GM21390 (cell line): Measurements from ENCODE around the gene YBEY.
A peak's percentile ranks its signal among the peaks of the same experiment; 100 is the strongest.

Experiments used
- ATAC-seq: cut with Tn5 transposase; IDR thresholded peaks from one replicate; pipeline ENCODE4 v1.9.1; 2021; ENCODE audit not compliant: unreplicated experiment

The YBEY gene

GRCh38 chr21:46264046-46264689 is 22.0 kb upstream of the YBEY start:
- ATAC-seq = no peak

DNA sequence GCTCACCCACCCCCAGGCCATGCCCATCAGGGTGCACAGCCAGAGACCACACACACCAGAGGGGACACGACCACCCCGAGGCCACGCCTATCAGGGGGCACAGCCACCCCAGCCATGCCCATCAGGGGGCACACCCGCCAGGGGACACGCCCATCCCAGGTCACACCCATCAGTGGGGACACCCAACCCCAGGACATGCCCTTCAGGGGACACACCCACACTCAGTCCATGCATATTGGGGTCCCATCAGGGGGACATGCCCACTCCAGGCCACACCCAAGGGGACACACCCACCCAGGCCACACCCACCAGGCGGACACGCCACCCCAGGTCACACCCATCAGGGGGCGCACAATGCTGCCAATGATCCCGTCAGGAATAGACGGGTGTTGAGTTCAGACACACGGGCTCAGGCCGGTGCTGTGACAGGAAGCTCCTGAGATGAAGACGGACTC is 21.4 kb upstream of the YBEY start:
- no peak for ATAC-seq

GRCh38 chr21:46265736-46266525 is 20.2 kb upstream of the YBEY start:
- ATAC-seq = no peak

- ATAC-seq = no peak
These were observed 19.2 kb upstream of the YBEY start for GRCh38 chr21:46266946-46267345.

DNA sequence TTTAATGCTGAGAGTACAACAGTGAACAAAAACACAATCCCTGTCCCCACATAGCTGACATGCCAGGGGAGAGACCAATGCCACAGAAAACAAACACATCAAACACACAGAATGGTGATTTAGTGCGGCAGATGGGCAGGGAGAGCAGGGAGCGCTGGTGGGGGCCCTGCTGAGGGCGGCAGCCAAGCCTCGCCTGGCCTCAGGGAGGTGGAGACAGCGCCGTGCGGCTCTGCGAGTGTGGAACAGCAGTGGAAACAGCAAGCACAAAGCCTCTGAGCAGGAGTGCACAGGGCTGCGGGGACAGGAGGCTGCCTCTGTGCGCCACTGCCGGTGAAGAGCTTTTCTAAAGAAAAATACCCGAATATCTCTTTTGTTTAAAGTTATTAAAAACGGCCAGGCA is 17.8 kb upstream of the YBEY start:
- ATAC-seq = no peak

GRCh38 chr21:46269466-46269865 is 16.7 kb upstream of the YBEY start:
- no peak for ATAC-seq

- ATAC-seq = no peak
These were observed 12.8 kb upstream of the YBEY start for GRCh38 chr21:46273341-46273740.

DNA sequence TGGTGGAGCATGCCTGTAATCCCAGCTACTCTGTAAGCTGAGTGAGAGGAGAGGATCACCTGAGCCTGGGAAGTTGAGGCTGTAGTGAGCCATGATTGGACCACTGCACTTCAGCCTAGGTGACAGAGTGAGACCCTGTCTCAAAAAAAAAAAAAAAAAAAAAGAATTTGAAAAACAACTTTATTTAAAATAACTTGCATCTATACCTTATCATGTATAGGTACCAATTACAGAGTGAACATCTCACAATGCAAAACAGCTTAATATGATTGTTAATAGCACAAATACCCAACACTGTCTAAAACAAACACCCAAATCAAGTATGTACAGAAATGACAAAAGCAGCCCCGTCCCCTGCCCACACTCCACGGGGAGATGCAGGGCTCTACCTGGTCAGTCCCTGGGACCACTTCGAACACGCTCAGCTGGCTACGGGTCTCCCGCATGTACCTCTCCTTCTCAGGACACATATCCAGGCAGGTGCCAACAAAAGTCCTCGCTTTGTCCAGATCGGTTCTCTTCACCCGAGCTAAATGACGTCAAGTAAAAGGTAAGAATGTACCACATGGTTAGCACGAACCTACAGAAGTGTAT is 11.2 kb upstream of the YBEY start:
- no peak for ATAC-seq

- no peak for ATAC-seq
These were observed 2.0 kb upstream of the YBEY start for GRCh38 chr21:46284077-46284644.

DNA sequence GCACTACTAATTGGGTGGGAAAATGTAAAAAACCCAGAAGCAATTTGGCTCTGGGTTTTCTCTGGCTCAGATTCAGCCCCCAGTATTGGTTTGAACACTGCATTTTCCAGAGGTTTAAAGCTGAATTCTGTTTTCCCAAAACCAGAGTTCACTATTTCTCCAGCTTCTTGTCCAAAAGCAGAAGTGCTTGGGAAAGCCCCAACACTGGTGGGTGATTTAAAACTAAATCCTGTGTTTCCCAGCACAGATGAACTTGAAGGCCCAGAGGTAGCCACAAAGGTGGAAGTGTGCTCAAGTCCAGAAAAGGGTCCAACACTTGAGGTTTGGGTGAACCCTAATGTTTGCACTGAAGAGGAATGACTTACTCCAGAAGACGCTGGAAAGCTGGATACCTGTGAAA is 1.4 kb upstream of the YBEY start:
- ATAC-seq = no peak

DNA sequence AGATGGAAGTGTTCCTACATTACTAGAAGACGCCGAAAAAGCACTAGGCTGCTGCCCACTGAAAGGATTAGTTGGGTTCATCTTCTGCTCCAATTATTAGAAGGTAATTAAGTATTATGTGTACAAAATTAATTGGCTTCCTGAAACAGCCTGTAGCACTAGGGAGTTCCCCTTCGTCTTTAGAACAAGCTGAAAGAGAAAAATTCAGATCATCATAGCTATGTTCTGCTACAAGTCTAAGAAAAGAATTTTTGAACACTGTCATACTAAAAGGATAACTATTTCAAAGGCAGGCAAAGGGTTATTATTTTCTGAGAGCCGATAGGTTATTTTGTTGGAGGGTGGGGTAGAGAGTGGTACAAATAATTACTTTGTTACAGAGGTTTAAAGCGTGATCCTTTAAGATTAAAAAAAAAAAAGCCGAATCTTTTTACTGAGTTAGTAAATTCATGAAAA is 908 bp upstream of the YBEY start, which contains the start of gene MCM3AP:
Gene MCM3AP (minus strand): TSS at position 406 of the 456 bp plus-strand sequence. CDS start 325 bp downstream, at position 81.
- no peak for ATAC-seq

- ATAC-seq = no peak
These were observed 483 bp downstream of the YBEY start for GRCh38 chr21:46286648-46287002.

- ATAC-seq = no peak
These were observed 1.4 kb downstream of the YBEY start for GRCh38 chr21:46287541-46287940.

DNA sequence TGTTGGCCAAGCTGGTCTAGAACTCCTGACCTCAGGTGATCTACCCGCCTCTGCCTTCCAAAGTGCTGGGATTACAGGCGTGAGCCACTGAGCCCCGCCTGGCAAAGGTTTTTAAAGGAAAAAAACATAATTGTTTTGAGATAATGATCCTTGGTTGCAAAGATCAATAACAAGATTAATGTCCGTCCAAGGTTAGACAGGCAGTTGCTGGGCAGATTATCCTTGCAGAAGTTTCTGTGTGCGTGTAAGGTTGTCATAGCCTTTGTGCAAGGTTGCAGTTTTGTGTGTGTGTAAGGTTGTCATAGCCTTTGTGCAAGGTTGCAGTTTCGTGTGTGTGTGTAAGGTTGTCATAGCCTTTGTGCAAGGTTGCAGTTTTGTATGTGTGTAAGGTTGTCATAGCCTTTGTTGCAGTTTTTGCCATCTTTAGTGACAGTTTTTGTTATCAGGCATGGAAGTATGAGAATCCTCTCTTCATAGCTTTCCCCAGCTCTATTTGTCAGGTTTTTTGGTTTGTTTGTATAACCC is 3.6 kb downstream of the YBEY start:
- ATAC-seq = no peak

- no peak for ATAC-seq
These were observed 5.4 kb downstream of the YBEY start for GRCh38 chr21:46291561-46291960.

DNA sequence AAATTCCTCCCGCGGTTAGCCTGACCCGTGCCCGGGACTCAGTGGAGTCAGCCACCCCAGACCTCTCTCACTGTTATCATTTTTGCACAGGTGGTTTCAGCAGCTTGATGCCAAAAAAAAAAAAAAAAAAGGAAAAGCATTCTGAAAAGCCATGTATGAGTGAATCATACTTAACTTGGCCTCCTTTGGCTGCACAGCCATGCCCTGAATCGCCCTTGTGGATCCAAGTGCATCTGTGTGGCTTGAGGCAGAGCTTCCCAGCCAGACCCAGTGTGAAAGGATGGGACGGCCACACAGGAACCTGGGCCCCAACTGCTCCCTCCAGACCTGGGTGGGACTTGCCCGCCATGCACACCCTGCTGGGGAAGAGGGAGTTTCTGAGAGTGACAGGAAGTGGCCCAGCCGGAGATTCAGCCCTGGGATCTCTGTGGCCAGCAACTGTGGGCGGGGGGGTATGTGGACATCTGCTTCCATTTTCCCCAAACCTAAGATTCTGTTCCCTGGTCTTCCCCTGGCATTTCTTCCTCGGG is 8.6 kb downstream of the YBEY start:
- no peak for ATAC-seq

DNA sequence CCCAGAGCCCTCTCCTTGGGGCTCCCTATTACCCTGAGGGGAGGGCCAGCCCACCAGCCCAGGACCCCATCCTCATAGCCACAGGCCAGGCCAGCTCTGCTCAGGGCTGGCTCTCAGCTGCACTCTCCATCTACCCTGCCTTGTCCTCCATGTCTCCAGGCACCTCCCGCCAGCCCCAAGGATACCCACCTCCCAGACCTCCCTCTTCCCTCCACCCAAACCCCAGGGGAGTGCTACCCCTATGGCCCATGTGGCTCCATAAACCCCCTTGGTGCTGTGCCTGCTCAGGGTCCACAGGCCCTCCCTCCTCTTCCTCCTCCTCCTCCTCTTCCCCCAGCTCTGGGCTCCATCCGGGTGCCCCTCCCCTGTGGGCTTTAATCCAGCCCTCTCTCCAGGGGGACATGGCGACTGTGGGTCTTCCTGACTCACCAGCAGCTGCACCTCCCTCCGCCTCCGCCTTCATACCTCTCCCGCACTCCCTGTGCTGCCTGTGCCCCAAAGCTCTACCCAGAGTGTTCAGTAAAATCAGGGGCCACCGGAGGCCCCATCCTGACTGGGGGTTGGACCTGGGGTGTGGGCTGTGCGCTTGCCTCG is 9.1 kb downstream of the YBEY start:
- ATAC-seq = no peak

- ATAC-seq = peak; percentile 78
These were observed 10.0 kb downstream of the YBEY start for GRCh38 chr21:46295996-46296752.

DNA sequence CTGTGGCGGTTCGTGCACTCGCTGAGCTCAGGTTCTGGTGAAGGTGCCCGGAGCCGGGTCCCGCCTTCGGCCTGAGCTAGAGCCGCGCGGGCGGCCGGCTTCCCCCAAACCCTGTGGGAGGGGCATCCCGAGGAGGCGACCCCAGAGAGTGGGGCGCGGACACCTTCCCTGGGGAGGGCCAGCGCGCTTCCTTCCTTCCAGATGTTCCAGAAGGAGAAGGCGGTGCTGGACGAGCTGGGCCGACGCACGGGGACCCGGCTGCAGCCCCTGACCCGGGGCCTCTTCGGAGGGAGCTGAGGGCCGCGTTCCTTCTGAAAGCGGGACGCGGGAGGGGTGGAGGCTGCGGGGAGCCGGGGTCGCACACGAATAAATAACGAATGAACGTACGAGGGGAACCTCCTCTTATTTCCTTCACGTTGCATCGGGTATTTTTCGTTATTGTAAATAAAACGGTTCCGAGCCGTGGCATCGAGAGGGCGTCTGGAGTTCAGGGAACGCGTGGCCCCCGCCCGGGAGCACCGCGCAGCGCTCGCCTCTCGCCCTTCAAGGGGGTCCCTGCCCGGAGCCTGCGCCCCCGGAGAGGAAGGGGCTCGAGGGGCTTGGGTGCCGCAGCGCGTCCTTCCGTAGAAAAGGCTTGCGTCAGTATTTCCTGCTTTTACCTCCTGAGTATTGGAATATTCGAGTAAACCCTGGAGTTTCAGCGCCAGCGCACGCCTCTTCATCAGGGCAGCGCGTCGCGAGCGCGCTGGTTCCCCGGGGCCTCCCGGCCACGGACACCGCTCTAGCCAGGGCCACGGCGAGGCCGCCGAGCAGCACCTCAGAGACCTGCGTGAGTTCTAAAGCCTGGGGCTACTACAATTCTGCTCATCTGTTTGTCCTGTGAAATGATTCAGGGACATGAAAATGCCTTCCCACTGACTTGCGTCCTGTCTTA is 11.5 kb downstream of the YBEY start:
- no peak for ATAC-seq
